Liver (tissue), 9 donors: ENCODE data around the gene NEURL3. TPM values are rescaled to one million over a fixed set of nuclear protein-coding genes. Genes with fewer than 3 reads are reported as not detected.

ENCODE experiments used
- DNase-seq: peaks from one replicate; pipeline ENCODE4 v3.0.0-alpha.2; 2017; ENCODE audit warnings: low spot score
- H3K27ac ChIP-seq, 2 donors: one replicate each; pipeline ENCODE4 v1.7.0; 2013; ENCODE audit warnings: inconsistent platforms in 2 of 2, low read length in 2 of 2, control low read depth in 1 of 2, low read depth in 1 of 2, mild to moderate bottlenecking in 1 of 2
- H3K27me3 ChIP-seq, 4 donors: one replicate each; pipeline versions ENCODE4 v1.6.1 to v1.7.0; 2013; ENCODE audit warnings: low read length in 3 of 4, inconsistent platforms in 1 of 4, mild to moderate bottlenecking in 1 of 4, moderate library complexity in 1 of 4; ENCODE audit not compliant: control insufficient read depth in 4 of 4, insufficient read depth in 4 of 4
- H3K36me3 ChIP-seq, 4 donors: one replicate each; pipeline versions ENCODE4 v1.6.1 to v1.7.0; 2013; ENCODE audit warnings: low read length in 3 of 4, mild to moderate bottlenecking in 3 of 4, low read depth in 1 of 4, moderate library complexity in 1 of 4; ENCODE audit not compliant: control insufficient read depth in 4 of 4, insufficient read depth in 3 of 4
- H3K4me1 ChIP-seq, 4 donors: one replicate each; pipeline versions ENCODE4 v1.6.1 to v1.7.0; 2013; ENCODE audit warnings: low read length in 3 of 4, mild to moderate bottlenecking in 3 of 4, moderate library complexity in 1 of 4; ENCODE audit not compliant: control insufficient read depth in 4 of 4, insufficient read depth in 4 of 4
- H3K4me3 ChIP-seq, 3 donors: one replicate each; pipeline versions ENCODE4 v1.6.1 to v1.7.0; 2013; ENCODE audit warnings: low read length in 3 of 3, control low read depth in 1 of 3, low read depth in 1 of 3, mild to moderate bottlenecking in 1 of 3
- H3K9ac ChIP-seq, 2 donors: one replicate each; pipeline ENCODE4 v1.7.0; 2013; ENCODE audit warnings: low read length in 2 of 2, mild to moderate bottlenecking in 2 of 2, moderate library complexity in 2 of 2, control low read depth in 1 of 2, low read depth in 1 of 2
- H3K9me3 ChIP-seq, 4 donors: one replicate each; pipeline versions ENCODE4 v1.6.1 to v1.7.0; 2013; ENCODE audit warnings: low read length in 3 of 4; ENCODE audit not compliant: control insufficient read depth in 4 of 4
- HNF4G ChIP-seq: IDR thresholded peaks from 2 replicates; pipeline ENCODE4 v1.6.1; 2016; ENCODE audit warnings: antibody characterized with exemption
- RAD21 ChIP-seq, 2 donors: IDR thresholded peaks; 2 replicates each; pipeline ENCODE4 v1.6.1; 2016; ENCODE audit warnings: antibody characterized with exemption in 2 of 2, mild to moderate bottlenecking in 2 of 2
- REST ChIP-seq: IDR thresholded peaks from 2 replicates; pipeline ENCODE4 v1.6.1; 2016; ENCODE audit warnings: antibody characterized with exemption, mild to moderate bottlenecking
- ZBTB33 ChIP-seq: IDR thresholded peaks from 2 replicates; pipeline ENCODE4 v1.6.1; 2016; ENCODE audit warnings: antibody characterized with exemption
- WGBS: extraction: QIAGEN DNeasy Blood & Tissue Kit; methylation state at CpG from one replicate; pipeline ENCODE4 v1.1.7; 2013; 5-methylcytosine and 5-hydroxymethylcytosine counted together
- polyA plus RNA-seq, 2 donors: library from polyadenylated mRNA; stranded (reverse) in 1 of 2; unstranded in 1 of 2; fragments of 200-250 nt in 1 of 2; fragments of >200 nt in 1 of 2; fragmentation: Nextera tagmentation in 1 of 2; extraction: Ambion mirVana in 1 of 2; gene quantifications; one replicate each; pipeline versions ENCODE4 v1.2.1 to v1.2.3, GENCODE V29; 2013 to 2015
- total RNA-seq, 2 donors: library from RNA; depleted of rRNA; stranded (reverse); fragments of >200 nt; gene quantifications; one replicate each; pipeline ENCODE4 v1.2.3, GENCODE V29; 2014
- TF ChIP-seq, protein P1 (sequence below): fragments of 150-350 bp; IDR thresholded peaks from 2 replicates; pipeline ENCODE4 v1.5.1; 2017; ENCODE audit warnings: improper control_type of control experiment, low read depth, low read length; ENCODE audit not compliant: missing input control
- TF ChIP-seq, protein P2 (sequence below): IDR thresholded peaks from 2 replicates; pipeline ENCODE4 v1.6.1; 2016; ENCODE audit warnings: antibody characterized with exemption
- donor health status: healthy.
- donor health status: healthy.
- donor health status: healthy.
- donor health status: healthy.
- donor health status: healthy.

Gene NEURL3
- total and polyA plus RNA-seq, 4 donors, result 0.61 to 3.4 (median 1.4) TPM

DNA sequence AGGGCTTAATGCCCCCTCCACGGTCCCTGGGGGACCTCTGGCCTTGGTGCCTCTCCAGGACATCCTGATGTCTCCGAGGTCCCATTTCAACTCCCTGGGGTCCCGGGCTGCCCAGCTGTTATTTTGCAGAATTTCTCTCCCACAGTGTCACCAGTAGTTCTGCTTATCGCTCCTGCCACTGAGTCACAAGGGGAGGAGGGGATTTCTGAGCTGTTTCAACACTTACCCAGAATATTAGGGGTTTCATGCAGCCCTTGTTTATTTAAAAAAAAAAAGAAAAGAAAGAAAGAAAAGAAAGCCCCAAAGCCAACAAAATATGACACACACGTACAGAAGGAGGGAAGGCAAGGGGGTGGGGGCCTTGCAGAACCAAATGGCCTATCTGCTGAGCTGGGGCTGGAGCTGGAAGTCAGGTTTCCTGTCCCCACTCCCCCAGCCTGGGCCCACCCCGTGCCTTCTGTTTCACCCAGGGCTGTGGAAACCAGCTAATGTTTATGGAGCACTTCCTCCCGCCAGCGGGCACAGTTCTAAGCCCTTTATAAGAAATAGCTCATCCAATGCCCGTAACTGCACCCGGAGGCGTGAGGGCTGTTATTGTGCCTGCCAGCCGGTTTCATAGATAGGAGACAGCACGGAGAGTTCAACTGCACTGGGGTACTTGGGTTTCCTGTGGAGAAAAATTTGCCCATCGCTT is 23.0 kb upstream of the NEURL3 start:
- Histone ChIP-seq H3K27ac (peak overlapping the region; percentile 37 to 67), H3K9ac (peak overlapping the region in 1 of 2 donors; percentile 66)

GRCh38 chr2:96527286-96528005 is 22.3 kb upstream of the NEURL3 start:
- H3K9ac ChIP-seq, result peak overlapping the region; percentile 44 to 66
- H3K4me1 ChIP-seq, result peaks cover 0 to 4% (median under 1%) of the 10 kb centered on the region in 4 donors
- peak overlapping the region in 2 of 3 donors; percentile 41 to 55 for H3K4me3 ChIP-seq
- 16% methylated on average over 51 of the region's 51 CpGs for WGBS
- TF ChIP-seq RAD21 (IDR thresholded peaks at IDR 0.05) (peak in 1 of 2 donors; percentile 14), REST (no peak)
- H3K9me3 ChIP-seq, result no peaks in the 10 kb centered on the region
- DNase-seq, result no peak
- no peaks in the 10 kb centered on the region for H3K36me3 ChIP-seq
- no peaks in the 10 kb centered on the region for H3K27me3 ChIP-seq
- H3K27ac ChIP-seq, result peak overlapping the region; percentile 1 to 55

More for the DNA sequence above, 23.0 kb upstream of the NEURL3 start:
- Histone ChIP-seq H3K4me3 (no peak overlapping the region), H3K36me3 (no peaks in the 10 kb centered on the region), H3K27me3 (no peaks in the 10 kb centered on the region), H3K9me3 (no peaks in the 10 kb centered on the region), H3K4me1 (peaks cover 0 to 4% (median under 1%) of the 10 kb centered on the region in 4 donors)
- TF ChIP-seq ZBTB33 (no peak), HNF4G (no peak)
- TF ChIP-seq, protein P1, sequence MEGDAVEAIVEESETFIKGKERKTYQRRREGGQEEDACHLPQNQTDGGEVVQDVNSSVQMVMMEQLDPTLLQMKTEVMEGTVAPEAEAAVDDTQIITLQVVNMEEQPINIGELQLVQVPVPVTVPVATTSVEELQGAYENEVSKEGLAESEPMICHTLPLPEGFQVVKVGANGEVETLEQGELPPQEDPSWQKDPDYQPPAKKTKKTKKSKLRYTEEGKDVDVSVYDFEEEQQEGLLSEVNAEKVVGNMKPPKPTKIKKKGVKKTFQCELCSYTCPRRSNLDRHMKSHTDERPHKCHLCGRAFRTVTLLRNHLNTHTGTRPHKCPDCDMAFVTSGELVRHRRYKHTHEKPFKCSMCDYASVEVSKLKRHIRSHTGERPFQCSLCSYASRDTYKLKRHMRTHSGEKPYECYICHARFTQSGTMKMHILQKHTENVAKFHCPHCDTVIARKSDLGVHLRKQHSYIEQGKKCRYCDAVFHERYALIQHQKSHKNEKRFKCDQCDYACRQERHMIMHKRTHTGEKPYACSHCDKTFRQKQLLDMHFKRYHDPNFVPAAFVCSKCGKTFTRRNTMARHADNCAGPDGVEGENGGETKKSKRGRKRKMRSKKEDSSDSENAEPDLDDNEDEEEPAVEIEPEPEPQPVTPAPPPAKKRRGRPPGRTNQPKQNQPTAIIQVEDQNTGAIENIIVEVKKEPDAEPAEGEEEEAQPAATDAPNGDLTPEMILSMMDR, result no peak
- TF ChIP-seq, protein P2, sequence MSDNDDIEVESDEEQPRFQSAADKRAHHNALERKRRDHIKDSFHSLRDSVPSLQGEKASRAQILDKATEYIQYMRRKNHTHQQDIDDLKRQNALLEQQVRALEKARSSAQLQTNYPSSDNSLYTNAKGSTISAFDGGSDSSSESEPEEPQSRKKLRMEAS, result no peak
- no peak for DNase-seq
- 60% methylated on average over 14 of the region's 14 CpGs for WGBS
